IPS-11a (cell line): ENCODE data around the gene VPS50.
"Not testable (repeated sequence)": the region's sequence is repeated elsewhere in the genome, so short reads cannot be mapped to it uniquely, and the experiment has no call there.

Source experiments
- H3K4me3 ChIP-seq: one replicate; pipeline ENCODE4 v1.5.1; 2013; ENCODE audit warnings: low read depth, low read length, control low read depth

The VPS50 gene

DNA sequence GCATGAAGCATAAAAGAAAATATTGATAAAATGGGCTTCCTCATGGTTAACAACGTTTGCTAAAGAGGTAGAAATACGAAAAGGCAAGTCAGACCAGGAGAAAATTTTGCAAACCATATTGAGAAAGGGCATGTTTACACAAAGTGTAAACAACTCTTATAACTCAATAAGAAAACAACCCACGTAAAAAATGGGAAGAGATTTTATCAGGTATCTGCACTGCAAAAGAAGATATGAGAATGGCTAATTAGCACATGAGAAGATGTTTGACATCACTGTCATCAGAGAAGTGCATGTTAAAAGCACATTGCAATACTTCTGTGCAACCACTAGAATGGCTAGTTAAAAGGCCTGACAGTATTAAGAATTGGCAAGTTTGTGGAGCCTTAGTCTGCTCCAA, 99.5 kb downstream of the VPS50 start:
- no peak overlapping the region for H3K4me3 ChIP-seq

- no peak overlapping the region for H3K4me3 ChIP-seq
Observed at GRCh38 chr7:93332172-93332571, 100.0 kb downstream of the VPS50 start.

DNA sequence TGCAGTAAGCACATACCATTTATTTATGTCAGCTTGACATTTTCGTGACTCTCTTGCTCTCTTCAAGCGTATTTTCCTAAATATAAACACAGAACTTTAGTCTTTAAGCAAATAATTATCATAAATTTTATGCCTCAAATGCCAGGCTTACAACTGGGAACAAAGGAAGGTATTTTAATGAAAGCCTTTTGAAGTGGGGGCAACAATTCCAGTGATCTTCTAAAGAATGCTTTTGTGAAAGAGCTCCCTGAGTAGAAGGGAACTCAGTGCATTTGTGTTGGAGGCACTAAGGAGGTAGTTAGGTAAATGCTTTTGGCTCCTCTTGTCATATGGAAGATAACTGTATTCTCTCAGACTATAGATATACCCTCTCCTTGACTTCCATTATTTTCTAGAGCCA, 104.9 kb downstream of the VPS50 start:
- H3K4me3 ChIP-seq = no peak overlapping the region

- H3K4me3 ChIP-seq = not testable (repeated sequence)
Observed at GRCh38 chr7:93342178-93342577, 110.0 kb downstream of the VPS50 start.

DNA sequence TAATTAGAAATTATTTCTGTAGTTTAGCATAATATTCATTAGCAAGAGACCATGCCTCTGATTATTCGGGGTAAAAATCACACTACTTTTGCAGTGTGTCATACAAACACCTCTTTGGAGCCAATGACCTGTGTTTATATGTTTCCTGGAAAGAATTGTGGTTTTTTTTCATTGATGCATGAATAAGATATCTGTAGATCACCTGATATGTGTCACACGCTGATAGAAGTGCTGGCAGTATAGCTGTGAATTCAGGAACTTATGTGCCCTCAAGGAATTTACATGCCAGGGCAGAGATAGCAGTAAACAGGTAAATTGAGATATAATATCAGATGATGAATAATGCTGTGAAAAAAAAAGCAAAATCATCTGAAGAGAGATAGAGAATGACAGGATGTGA, 118.2 kb downstream of the VPS50 start:
- H3K4me3 ChIP-seq = no peak overlapping the region

DNA sequence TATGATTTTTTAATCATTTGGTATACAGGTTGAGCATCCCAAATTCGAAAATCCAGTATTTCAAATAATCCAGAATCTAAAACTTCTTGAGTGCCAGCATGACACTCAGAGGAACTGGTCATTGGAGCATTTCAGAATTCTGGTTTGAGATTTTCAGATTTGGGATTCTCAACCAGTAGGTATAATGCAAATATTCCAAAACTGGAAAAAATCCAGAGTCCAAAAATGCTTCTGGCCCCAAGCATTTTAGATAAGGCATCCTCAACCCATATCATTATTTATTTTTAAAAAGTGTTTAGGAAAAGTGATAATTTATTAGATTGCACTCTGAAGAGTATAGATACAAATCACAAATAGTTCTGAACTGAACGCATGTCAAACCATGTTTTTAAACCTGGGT, 120.7 kb downstream of the VPS50 start:
- H3K4me3 ChIP-seq = no peak overlapping the region

GRCh38 chr7:93354815-93355214, 122.6 kb downstream of the VPS50 start:
- no peak overlapping the region for H3K4me3 ChIP-seq

DNA sequence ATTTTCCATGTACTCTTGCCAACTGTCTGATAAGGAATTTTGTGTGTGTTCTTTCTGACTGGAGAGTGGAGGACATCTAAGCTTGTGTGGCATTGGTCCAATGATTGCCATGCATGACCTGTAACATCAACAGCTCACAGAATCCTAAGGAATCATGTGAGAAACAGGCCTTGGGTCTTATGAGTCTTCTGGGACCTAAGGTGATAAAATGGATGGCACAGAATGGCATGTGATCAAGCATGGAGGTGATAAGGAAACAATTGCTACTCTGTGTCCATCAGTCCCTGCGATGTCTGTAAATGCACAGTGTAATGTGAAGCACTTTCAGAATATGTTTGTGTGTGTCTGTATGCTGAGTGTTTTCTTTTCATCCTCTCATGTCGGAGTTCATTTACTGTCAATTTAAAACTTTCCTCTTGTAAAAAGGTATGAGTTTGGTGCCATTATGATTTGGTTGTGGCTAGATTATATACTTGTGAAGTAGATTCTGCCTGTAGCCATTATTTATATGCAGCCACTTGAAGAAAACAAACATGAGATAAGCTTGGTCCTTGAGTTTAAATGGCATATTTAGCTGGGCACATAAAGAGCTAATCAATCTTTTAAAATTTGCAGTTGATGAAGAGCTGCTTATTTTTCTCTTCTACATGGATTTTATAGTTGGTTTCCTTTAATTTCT, 127.5 kb downstream of the VPS50 start:
- H3K4me3 ChIP-seq = no peak overlapping the region

- H3K4me3 ChIP-seq = no peak overlapping the region
Observed at GRCh38 chr7:93361853-93362252, 129.7 kb downstream of the VPS50 start.

- no peak overlapping the region for H3K4me3 ChIP-seq
Observed at GRCh38 chr7:93364806-93365205, 132.6 kb downstream of the VPS50 start.

- H3K4me3 ChIP-seq = no peak overlapping the region
Observed at GRCh38 chr7:93365341-93365740, 133.2 kb downstream of the VPS50 start.

DNA sequence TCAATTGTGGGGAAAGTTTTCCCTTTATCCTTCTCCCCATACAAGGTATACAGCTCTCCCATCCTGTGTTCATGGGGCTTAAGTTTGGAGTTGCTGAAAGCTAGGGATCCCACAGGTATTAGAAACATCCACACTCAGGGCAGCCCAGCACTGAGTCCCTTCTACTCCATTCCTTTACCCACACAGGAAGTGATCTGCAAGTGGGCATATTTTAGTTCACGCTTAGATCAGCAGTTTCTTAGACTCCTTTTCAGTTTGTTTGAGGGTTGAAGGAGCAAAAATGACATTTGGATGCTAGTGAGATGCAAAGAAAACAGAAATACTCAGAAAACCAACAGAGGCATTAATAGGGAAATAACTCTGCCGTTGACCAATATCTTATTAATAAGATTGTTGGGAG, 134.7 kb downstream of the VPS50 start:
- H3K4me3 ChIP-seq = no peak overlapping the region

GRCh38 chr7:93367254-93367653, 135.1 kb downstream of the VPS50 start:
- H3K4me3 ChIP-seq = no peak overlapping the region

DNA sequence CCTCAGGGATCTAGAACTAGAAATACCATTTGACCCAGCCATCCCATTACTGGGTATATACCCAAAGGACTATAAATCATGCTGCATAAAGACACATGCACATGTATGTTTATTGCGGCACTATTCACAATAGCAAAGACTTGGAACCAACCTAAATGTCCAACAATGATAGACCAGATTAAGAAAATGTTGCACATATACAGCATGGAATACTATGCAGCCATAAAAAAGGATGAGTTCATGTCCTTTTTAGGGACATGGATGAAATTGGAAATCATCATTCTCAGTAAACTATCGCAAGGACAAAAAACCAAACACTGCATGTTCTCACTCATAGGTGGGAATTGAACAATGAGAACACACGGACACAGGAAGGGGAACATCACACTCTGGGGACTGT, 138.8 kb downstream of the VPS50 start:
- H3K4me3 ChIP-seq = not testable (repeated sequence)

- no peak overlapping the region for H3K4me3 ChIP-seq
Observed at GRCh38 chr7:93373537-93373936, 141.4 kb downstream of the VPS50 start.

- no peak overlapping the region for H3K4me3 ChIP-seq
Observed at GRCh38 chr7:93374345-93374940, 142.3 kb downstream of the VPS50 start.

DNA sequence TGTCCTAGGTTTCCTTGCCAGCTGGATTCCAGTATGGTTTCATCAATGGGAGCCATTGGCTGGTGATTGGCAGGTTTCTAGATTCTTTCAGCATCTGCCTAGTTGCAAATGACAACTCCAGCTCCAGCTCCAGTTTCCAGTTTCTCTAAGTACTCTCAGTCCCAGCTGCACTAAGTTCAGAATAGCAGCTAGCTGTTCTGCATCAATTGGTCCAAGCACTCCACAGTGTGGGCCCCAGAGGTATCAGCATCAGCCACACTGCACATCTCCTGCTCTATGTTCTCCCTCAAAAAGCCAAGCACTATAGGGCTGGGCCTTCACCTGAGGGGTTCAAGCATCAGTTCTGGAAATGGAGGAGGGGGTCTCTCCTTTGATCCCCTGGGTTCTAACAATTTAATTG, 143.4 kb downstream of the VPS50 start:
- no peak overlapping the region for H3K4me3 ChIP-seq

DNA sequence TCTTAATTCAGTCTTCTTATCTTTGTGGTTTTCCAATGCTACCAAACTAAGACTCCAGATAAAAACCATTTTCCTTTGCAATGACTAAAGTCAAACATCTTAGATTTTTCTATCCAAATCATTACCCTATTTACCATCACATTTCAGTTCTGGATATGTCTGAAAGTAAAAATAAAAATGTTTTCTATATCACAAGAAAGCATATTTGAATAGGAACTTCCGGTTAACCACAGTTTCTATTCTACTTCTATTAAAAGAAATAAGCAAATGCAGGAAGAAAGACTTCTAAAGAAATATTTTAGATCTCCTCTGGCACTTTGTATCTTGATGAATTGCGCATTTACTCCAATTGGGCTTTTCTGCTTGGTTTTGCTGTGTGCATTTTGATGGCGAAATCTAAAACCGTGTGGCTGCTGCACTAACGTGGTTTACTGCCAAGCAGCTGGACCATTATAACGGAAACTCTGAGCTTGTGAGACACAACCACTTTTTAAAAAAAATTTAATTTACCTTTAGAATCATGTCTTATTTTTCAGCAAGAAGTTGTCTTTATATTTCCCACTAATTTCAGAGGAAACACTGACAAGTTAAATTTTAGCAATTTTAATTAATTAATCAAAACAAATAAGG, 146.1 kb downstream of the VPS50 start:
- H3K4me3 ChIP-seq = no peak overlapping the region

- no peak overlapping the region for H3K4me3 ChIP-seq
Observed at GRCh38 chr7:93382362-93382761, 150.2 kb downstream of the VPS50 start.

- no peak overlapping the region for H3K4me3 ChIP-seq
Observed at GRCh38 chr7:93390660-93391059, 158.5 kb downstream of the VPS50 start.

DNA sequence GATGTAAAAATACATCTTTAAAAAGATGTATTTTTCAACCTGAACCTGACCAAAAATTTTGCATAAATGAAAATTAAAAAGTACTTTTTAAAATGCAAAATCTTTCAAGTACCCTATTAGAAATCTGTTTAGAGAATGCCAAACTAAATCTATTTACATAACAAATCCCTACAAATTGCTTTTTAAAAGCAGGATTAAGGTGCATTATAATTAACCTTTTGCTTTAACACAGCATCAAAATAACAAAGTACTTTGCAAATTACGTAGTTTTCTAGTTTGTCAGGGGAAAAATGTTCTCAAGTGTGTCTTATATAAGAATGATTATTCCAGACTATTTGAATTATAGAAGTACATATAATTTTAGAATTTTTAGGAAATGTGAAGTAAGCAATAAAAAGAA, 160.8 kb downstream of the VPS50 start:
- no peak overlapping the region for H3K4me3 ChIP-seq

- no peak overlapping the region for H3K4me3 ChIP-seq
Observed at GRCh38 chr7:93399642-93400041, 167.5 kb downstream of the VPS50 start.

DNA sequence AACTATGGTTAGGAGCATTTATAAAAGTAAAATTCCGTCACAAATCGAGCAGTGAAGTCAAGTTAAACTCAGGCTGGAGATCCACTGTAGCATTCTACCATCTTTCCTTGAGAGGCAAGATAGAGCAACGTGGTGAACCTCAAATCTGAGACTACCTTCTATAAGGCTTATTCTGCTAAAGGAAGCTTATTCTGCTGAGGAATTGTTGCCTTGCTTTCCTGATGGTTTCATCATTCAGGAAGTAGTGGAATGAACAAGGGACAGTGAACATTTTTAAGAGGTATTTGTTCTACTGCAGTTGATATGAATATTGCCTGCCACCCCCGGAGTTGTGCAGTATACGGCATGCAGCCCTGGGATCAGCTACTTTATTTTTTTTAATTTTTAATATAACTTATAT, 170.8 kb downstream of the VPS50 start:
- no peak overlapping the region for H3K4me3 ChIP-seq
